ENCODE results near the gene EDARADD. TPM values are rescaled to one million over a fixed set of nuclear protein-coding genes. Genes with fewer than 3 reads are reported as not detected.

Gene EDARADD
- total RNA-seq, 1 experiment from 2014 or later = 0.30 TPM

GRCh38 chr1:236370420-236370819 lies 23.7 kb upstream of the EDARADD start:
- no peaks in the 10 kb centered on the region for H3K36me3 ChIP-seq (ENCODE audit: control insufficient read depth in 1 of 2, insufficient read depth in 2 of 2, low read length in 2 of 2)
- intact Hi-C loops (cut with micrococcal nuclease) = no loop called here
- no peak overlapping the region for H3K4me2 ChIP-seq (ENCODE audit: low read length)
- H3K79me2 ChIP-seq (ENCODE audit: insufficient read depth, low read length) = no peaks in the 10 kb centered on the region
- TF ChIP-seq JUND (IDR thresholded peaks at IDR 0.05) (no peak), EGR1 (IDR thresholded peaks at IDR 0.05; ENCODE audit: low read depth) (no peak), TCF7L2 (IDR thresholded peaks at IDR 0.05; ENCODE audit: borderline replicate concordance, extremely low read depth, insufficient read depth, insufficient read length) (no peak), FOSL1 (IDR thresholded peaks at IDR 0.05; ENCODE audit: low read depth) (no peak), ELF1 (IDR thresholded peaks at IDR 0.05; ENCODE audit: borderline replicate concordance, low read depth) (no peak), SP1 (IDR thresholded peaks at IDR 0.05; ENCODE audit: low read depth) (no peak)
- H3K9me2 ChIP-seq (ENCODE audit: insufficient read depth) = 0 out of 2 replicates have a peak, but pooled peaks cover 3% of the 10 kb centered on the region
- ChIA-PET POLR2A (no interaction called here), RAD21 (ENCODE audit: low non-redundant PET in 1 of 2, low total read pairs in 2 of 2, uncharacterized antibody in 2 of 2, unreplicated experiment in 2 of 2) (no interaction called here), CTCF (no interaction called here)
- BruUV-seq (replicated peaks) = no TSS peak
- no peaks in the 10 kb centered on the region for H4K20me1 ChIP-seq (ENCODE audit: insufficient read depth)
- H3K27me3 ChIP-seq (ENCODE audit: insufficient read depth, low read length) = no peaks in the 10 kb centered on the region
- H3K4me3 ChIP-seq (replicated peaks in 1 of 2; ENCODE audit: low read depth in 1 of 2, low read length in 2 of 2) = no peak overlapping the region
- ATAC-seq = no peak
- no peaks in the 10 kb centered on the region for H3K4me1 ChIP-seq (ENCODE audit: control insufficient read depth in 1 of 2, insufficient read depth in 2 of 2, low read length in 2 of 2)
- H3K27ac ChIP-seq (ENCODE audit: low read depth, low read length) = no peak overlapping the region
- no peak overlapping the region for H3K9ac ChIP-seq (ENCODE audit: low read length)
- no peaks in the 10 kb centered on the region for H3K9me3 ChIP-seq (ENCODE audit: control insufficient read depth in 1 of 2, insufficient read depth in 1 of 2, low read depth in 1 of 2, low read length in 2 of 2)
- no peak overlapping the region for H2AFZ ChIP-seq (ENCODE audit: low read depth, low read length, poor library complexity, severe bottlenecking)
- DNase-seq (ENCODE audit: low read depth, low spot score) = no peak

- H3K9ac ChIP-seq (ENCODE audit: low read length) = no peak overlapping the region
- RAD21 ChIA-PET (ENCODE audit: low non-redundant PET in 1 of 2, low total read pairs in 2 of 2, uncharacterized antibody in 2 of 2, unreplicated experiment in 2 of 2) = no interaction called here
- H3K36me3 ChIP-seq (ENCODE audit: control insufficient read depth in 1 of 2, insufficient read depth in 2 of 2, low read length in 2 of 2) = no peaks in the 10 kb centered on the region
- no peaks in the 10 kb centered on the region for H3K9me3 ChIP-seq (ENCODE audit: control insufficient read depth in 1 of 2, insufficient read depth in 1 of 2, low read depth in 1 of 2, low read length in 2 of 2)
- no peak overlapping the region for H2AFZ ChIP-seq (ENCODE audit: low read depth, low read length, poor library complexity, severe bottlenecking)
- CTCF ChIA-PET = no interaction called here
- BruUV-seq (replicated peaks) = no TSS peak
- no peak overlapping the region for H3K4me3 ChIP-seq (replicated peaks in 1 of 2; ENCODE audit: low read depth in 1 of 2, low read length in 2 of 2)
- no peak overlapping the region for H3K27ac ChIP-seq (ENCODE audit: low read depth, low read length)
- no peaks in the 10 kb centered on the region for H4K20me1 ChIP-seq (ENCODE audit: insufficient read depth)
- DNase-seq (ENCODE audit: low read depth, low spot score) (no peak), ATAC-seq (no peak)
- H3K9me2 ChIP-seq (ENCODE audit: insufficient read depth) = 0 out of 2 replicates have a peak, but pooled peaks cover 3% of the 10 kb centered on the region
- no peak overlapping the region for H3K4me2 ChIP-seq (ENCODE audit: low read length)
- no peaks in the 10 kb centered on the region for H3K4me1 ChIP-seq (ENCODE audit: control insufficient read depth in 1 of 2, insufficient read depth in 2 of 2, low read length in 2 of 2)
- POLR2A ChIA-PET = no interaction called here
- intact Hi-C loops (cut with micrococcal nuclease) = no loop called here
- H3K27me3 ChIP-seq (ENCODE audit: insufficient read depth, low read length) = no peaks in the 10 kb centered on the region
- no peaks in the 10 kb centered on the region for H3K79me2 ChIP-seq (ENCODE audit: insufficient read depth, low read length)
- TF ChIP-seq EGR1 (IDR thresholded peaks at IDR 0.05; ENCODE audit: low read depth) = no peak
- TF ChIP-seq ZNF274 (IDR thresholded peaks at IDR 0.05; ENCODE audit: low read depth, low read length) = no peak
- TF ChIP-seq POLR2AphosphoS5 (IDR thresholded peaks at IDR 0.05; ENCODE audit: low read depth, low read length) = no peak
- TF ChIP-seq EZH2phosphoT487 (IDR thresholded peaks at IDR 0.05; ENCODE audit: borderline replicate concordance) = no peak
- TF ChIP-seq CBX3 (IDR thresholded peaks at IDR 0.05; ENCODE audit: low read depth) = no peak
- no peak for TF ChIP-seq SIN3A (IDR thresholded peaks at IDR 0.05; ENCODE audit: low read depth)
- no peak for TF ChIP-seq SRF (IDR thresholded peaks at IDR 0.05; ENCODE audit: low read depth)
- TF ChIP-seq CTCF (IDR thresholded peaks at IDR 0.05 in 2 of 3, conservative IDR thresholded peaks at IDR 0.05 in 1 of 3; ENCODE audit: borderline replicate concordance in 1 of 3, insufficient read depth in 1 of 3, low read depth in 2 of 3, low read length in 2 of 3) = no peak
- TF ChIP-seq FOSL1 (IDR thresholded peaks at IDR 0.05; ENCODE audit: low read depth) = no peak
- TF ChIP-seq REST (IDR thresholded peaks at IDR 0.05; ENCODE audit: low read depth) = no peak
- no peak for TF ChIP-seq ELF1 (IDR thresholded peaks at IDR 0.05; ENCODE audit: borderline replicate concordance, low read depth)
- no peak for TF ChIP-seq ZFX (IDR thresholded peaks at IDR 0.05)
- TF ChIP-seq SP1 (IDR thresholded peaks at IDR 0.05; ENCODE audit: low read depth) = no peak
Measured at GRCh38 chr1:236371083-236371482, 23.0 kb upstream of the EDARADD start.

All from HCT116 (cell line).